Inflammatory macrophage treated with lipopolysaccharide for 1 hour (primary cell): ENCODE data around the gene TSHZ2.
A peak's percentile ranks its signal among the peaks of the same experiment; 100 is the strongest.
"Not testable (repeated sequence)": the region's sequence is repeated elsewhere in the genome, so short reads cannot be mapped to it uniquely, and the experiment has no call there.

Experiments used
- DNase-seq, 2 donors: peaks; one replicate each; pipeline ENCODE4 v3.0.0-alpha.2; 2020 to 2022

The TSHZ2 gene

DNA sequence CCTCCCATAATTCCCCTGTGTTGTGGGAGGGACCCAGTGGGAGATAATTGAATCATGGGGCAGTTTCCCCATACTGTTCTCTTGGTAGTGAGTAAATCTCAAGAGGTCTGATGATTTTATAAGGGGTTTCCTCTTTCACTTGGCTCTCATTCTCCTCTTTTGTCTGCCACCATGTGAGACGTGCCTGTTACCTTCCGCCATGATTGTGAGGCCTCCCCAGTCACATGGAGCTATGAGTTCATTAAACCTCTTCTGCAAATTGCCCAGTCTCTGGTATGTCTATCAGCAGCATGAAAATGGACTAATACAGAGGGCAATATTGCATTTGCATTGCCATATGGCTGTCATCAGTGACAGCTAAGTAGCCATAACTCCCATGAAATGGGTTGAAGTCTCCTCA lies 558.3 kb downstream of the TSHZ2 start:
- DNase-seq, result peak in 1 of 2 donors; percentile 11

DNA sequence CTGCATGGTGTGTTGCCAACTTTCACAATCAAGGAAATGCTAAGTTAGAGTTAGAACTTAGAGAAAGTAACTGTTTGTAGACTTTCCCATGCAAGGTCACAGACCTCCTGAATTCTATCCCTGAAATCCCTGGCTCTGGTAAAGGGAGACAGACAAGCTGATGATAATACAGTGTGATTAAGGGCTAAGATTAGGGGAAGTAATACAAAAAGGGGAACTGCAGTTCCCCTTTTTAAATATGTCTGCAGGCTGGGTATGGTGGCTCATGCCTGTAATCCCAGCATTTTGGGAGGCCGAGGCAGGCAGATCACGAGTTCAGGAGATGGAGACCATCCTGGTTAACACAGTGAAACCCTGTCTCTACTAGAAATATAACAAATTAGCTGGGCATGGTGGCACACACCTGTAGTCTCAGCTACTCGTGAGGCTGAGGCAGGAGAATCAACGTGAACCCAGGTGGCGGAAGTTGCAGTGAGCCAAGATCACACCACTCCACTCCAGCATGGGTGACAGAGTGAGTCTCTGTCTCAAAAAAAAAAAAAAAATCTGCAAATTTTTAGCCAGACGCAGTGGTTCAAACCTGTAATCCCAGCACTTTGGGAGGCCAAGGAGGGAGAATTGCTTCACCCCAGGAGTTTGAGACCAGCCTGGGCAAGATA lies 560.6 kb downstream of the TSHZ2 start:
- peak; percentile 26 to 32 for DNase-seq

DNA sequence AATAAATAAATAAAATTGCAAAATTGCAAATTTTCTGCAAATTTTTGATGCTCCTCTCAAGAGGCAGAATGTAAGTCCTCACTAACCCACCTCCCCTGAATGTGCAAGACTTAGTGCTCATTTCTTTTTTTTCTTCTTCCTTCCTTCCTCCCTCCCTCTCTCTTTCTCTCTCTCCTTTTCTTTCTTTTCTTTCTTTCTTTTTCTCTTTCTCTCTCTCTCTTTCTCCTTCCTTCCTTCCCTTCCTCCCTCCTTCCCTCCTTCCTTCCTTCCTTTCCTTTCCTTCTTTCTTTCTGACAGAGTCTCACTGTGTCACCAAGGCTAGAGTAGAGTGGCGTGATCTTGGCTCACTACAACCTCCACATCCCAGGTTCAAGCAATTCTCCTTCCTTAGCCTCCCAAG lies 561.3 kb downstream of the TSHZ2 start:
- DNase-seq, result no peak

DNA sequence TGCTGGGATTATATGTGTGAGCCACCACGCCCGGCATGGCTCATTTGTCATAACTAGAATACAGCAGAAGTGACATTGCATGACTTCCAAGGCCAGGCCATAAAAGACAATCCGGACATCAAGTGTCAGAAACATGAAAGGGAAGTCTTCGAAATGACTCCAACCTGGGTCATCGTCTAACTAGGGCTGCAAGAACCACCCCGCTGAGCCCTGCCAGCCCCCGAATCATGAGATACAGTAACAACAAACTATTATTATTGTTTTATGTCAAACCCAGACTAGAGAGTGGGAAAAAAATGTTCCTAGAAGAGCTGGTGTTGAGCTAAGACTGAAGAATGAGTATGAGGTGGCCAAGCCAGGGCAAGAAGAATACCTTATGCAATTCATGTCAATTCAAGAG lies 561.9 kb downstream of the TSHZ2 start:
- DNase-seq, result no peak

DNA sequence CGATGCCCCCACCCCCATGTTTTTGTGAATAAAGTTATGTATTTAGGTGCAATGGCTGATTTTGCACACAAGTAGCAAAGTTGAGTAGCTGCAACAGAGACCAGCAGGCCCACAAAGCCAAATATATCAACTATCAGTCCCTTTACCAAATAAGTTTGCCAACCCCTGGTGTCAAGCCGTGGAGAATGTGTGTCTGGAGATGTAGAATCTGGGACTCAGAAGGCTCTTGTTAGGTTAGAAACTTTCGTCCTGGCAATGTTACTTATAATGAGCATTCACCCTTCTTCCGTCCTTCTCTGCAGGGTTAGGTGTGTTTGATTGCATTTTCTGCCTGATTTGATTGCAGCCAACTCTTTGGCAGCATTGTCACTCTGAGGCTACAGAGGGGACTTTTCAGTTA lies 563.7 kb downstream of the TSHZ2 start:
- DNase-seq, result no peak

DNA sequence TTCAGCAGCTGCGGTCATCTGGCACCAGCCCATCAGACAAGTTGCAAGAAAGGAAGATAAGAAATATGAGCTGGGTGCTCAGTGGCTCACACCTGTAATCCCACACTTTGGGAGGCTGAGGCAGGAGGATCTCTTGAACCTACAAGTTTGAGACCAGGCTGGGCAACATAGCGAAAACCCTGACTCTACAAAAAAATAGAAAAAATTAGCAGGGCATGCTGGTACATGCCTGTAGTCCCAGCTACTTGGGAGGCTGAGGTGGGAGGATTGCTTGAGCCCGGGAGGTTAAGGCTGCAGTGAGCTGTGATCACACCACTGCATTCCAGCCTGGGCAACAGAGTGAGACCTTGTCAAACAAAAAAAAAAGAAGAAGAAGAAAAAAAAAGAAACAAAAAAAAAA lies 564.2 kb downstream of the TSHZ2 start:
- DNase-seq, result not testable (repeated sequence)

DNA sequence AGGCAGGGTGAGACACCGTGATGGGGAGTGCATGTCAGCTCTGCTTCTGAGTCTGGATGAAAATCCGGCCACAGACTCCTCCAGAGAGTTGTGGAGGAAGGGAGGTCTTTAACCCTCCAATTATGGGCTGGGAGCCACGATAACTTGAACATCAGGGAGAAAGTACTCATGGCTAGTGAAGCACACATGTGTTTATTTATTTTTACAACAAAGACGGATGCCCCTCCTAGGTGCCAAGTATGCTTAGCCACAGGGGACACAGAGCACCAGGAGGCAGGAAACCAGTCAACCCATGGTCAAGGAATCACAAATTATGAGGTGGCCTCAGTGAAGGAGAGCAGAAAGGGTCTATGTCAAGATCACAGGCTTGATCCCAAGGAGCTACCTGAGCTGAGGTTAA lies 567.4 kb downstream of the TSHZ2 start:
- no peak for DNase-seq
